ENCODE data around the gene TMEM51.

The TMEM51 gene

DNA sequence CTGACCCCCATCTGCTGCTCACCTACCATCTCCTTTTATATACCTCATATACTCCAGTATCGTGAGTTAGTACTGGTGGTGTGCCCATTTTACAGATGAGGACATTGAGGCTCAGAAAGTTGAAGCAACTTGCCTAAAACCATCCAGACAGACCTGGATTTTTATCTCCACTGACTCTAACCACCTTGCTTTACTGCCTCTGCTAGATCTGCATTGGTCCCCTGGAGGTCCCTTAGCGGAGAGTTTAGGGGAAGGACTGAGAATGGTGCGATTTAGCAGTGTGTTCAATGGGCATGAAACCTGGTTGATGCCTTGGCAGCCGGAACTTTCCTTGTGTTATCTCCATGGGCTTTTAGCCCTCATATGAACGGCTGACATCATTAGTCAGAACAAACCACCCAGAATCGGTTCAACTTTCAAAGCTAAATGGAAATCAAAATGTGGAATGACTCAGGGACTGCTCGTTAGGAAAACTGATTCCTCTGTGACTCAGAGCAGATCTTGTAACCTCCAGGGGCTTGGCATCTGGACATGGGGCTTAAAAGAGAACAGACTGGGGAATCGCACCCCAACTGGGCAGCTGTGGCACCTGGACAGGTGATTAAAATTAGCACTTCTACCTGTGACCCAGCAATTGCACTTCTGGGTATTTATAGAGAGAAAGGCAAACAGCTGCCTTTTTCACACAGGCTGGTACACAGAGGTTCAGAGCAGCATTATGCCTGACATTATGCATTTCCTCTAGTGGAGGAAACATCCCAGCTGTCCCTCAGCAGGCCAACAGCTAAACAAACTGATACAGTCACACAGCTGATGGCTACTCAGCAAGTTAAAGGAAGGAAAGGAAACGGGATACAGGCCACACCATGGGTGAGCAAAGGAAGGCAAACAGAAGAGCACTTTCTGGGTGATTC, 25.3 kb downstream of the TMEM51 start:
- DNase-seq, result no peak

DNA sequence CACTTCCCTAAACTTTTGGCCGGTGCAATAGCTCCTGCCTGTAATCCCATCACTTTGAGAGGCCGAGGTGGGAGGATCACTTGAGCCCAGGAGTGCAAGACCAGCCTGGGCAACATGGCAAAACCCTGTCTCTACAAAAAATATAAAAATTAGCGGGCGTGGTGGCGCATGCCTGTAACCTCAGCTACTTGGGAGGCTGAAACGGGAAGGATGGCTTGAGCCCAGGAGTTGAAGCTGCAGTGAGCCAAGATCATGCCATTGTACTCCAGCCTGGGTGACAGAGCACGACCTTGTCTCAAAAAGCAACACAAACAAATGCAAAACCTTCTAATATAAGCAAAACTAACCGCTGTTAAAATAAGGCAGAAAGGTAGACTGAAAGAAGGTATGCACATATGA, 25.9 kb downstream of the TMEM51 start:
- no peak for DNase-seq

DNA sequence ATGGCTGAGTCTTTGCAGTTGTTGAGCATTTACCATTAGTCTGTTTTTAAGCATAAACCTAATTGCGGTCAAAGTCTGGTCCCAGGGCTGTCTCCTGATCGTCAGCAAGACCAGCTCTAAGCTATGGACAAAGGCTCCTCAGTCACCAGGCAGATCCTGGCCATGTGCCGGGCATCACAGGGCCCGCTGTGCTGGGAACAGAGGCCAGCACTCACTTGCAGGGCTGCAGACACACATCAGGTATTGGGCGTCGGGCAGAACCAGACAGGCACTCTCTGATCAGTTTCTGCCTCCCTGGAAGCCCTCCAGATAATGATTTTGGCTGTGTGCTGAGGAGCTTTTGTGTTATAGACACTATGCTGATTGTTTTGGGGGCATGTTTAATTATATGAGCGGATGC, 26.6 kb downstream of the TMEM51 start:
- no peak for DNase-seq

DNA sequence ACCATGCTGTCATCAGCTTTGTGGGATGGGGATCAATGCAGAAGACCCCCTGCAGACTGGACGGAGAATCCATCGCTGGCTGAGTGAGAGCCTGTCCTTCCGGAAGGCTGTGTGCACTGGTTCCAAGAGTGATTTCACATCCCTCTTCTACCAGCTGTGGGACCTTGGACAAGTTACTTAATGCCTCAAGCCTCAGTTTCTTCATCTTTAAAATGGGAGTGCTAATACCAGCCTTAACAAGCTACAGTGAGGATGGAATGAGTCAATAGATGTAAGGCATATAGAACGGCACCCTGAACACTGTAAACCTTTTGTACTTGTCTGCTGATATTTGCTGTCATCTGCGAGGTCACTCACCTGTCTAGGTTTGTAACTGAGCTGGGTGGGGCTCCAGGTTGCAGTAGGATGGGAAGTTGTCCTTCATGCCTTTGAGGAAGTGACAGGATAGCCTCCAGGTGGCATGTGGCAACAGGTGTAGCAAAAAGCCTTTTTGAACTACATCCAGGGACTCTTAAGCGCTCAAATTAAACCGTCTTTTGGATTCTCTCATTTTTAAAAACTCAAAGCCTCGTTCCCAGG, 27.5 kb downstream of the TMEM51 start:
- DNase-seq, result no peak

DNA sequence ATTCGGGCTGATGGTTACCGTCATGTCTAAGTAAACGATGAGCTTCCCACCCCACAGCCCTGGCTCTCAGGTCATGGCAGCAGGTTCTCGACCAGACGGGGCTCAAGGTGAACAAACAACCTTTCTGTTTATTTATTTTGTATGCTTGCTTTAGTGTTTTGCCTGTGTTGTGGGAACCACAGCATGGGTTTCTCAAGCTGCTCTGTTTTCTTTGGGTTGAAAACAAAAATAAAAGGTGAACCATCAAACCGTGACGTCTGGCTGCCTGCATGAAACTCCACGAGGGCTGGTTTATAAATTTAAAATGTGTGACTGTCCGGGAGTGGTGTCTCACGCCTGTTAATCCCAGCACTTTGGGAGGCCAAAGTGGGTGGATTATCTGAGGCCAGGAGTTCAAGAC, 28.0 kb downstream of the TMEM51 start:
- no peak for DNase-seq

DNA sequence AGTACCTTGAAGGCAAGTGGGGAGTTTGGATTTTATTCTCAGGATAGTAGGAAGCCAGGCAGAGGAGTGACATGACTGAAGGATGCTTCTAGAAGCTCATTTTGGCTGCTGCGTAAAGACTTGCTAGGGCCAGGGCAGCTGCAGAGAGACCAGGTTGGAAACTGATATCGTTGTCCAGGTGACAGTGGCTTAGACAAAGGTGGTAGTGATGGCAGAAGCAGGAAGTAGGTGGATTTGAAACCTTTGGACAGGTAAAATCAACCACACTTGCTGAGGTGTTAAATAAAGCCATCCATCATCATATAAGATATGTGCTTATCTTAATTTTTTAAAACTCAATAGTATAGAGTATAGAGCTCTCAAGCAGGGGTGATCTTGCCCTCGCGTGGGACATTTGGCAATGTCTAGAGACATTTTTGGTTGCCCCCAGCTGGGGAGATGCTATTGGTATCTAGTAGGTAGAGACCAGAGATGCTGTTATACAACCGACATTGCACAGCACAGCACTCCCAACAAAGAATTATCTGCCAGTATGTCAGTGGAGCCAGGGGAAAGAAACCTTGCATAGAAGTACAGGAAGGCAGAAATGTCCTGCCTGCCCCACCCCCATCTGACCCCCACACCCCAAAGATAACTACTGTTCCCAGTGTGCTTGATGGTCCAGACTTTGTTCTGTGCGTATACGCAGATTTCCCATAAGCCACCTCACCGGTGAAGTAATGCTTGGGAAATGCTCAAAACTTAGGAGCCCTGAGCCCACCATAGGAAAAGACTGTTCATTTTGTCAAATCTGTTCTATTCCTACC, 31.1 kb downstream of the TMEM51 start:
- no peak for DNase-seq

DNA sequence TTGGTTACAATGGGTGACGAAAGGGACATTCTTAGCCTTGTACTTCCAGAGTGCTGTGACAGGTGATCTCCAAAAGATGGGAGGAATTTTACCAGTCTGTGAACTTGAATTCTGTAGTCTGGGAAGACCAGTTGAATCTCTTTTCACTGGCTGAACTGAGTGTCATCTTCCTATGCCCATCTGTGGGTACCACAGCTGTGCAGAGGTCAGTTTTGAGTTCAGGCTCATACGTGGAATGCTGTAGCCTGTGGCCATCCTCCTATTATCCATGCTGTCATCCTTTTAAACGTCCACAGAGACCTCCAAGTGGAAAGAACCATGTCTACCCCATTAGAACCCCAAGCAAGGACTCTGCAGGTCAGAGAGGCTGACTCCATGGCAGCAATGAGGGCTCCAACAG, 32.1 kb downstream of the TMEM51 start:
- no peak for DNase-seq

DNA sequence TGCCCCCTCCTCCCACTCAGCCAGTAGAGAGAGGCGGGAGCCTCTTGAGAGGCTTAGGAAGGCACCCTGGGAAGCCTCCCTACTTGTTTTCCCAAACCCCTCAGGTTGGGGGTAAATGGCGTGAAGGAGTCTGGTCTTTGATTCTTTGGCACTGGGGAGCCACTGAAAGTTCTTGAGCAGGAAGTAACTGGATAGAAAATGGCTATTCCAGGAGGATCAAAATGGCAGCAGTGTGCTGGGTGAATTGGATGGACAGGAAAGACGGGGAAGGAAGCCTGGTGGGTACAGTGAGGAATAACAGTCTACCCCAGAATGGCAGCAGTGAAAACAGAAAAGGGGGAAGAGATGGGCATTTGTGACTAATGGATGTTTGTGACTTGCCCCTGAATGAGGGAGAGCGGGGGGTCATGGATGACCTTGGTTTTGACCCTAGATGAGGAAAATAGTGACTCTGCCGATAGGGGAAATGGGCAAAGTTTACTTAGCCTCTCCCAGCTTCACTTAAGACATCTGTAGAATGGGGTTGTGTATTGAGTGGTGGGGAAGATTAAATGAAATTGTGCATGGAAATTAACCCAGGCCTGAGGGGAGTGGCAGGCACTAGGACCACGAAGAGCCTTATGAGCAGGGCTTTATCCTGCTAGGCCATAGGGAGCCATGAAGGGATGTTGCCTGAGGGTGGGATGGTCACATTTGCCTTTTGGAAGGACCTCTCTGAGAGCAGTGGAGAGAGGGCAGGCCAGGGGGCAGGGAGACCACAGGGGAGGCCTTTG, 32.7 kb downstream of the TMEM51 start:
- DNase-seq, result no peak

DNA sequence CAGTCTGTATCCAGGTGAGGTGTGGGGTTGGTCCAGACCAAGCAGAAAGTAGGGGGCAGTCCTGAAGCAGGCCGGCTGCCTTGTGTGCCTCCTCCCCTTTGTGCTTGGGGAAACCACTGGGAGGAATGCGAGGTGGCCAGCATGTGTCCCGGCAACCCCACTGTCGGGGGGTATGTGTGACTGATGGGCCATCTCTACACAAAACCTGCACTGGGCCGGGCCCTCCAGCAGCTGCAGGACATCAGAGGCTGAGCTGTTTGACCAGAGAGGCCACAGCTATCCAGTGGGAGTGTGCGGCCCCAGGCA, 33.3 kb downstream of the TMEM51 start:
- DNase-seq, result no peak

DNA sequence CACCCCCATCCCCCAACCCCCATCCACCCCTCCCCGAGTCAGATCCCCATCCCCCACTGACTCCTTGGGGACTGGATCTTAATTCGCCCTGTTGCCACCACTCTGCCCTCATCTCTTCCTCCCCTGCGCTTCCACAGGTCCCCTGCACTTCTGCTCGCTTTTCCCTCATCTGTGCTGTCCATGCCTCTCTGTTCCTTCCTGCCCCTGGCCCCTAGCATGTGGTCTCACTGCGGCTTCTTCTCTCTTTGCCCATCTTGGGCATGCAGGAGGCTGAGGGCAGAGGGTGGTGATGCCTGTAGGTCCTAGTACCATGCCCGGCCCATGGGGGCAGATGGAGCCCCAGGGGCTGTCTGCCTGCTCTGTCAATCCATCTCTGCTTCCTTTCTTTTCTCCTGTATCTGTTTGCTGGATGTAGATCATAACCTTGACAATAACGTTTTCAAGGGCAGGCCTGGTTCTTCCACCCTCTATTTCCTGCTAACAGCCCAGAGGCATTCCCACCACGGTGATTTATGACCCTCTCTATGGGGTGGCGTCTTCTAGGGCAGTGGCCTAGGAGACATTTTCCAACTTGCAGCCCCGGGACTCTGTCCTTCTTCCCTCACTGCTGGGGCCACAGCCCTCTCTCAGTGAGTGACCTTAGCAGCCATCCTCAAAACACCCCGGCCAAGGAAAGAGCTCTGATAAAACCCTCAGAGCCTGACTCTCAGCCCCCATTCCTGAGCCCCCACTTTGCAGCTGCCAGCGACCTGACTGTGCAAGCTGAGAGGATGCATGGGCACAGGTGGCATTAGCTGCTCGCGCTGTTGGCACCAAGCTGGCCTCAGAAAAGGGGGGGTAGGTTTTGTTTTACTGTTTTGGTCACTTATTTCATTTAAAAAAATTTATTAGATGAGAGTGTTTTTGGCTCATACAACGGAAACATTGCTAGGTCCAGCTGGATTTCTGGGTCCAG, 33.9 kb downstream of the TMEM51 start:
- DNase-seq, result no peak

DNA sequence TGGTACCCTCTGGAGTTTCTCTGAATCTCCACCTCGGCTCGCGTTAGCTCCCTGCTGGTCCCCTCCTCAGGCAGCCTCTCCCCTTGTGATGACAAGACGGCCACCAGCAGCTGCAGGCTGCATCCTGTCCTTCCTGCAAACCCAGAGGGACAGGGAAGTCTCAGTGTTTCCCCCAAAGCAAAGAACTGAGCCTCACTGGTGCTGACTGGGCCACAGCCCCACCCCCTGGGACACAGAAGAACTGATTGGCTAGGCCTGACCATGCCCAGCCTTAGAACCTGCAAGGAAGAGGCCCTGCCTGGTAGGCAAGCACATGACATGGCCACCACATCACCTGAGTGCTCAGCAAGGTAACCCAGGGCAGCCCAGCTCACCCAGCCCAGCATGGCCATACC, 34.6 kb downstream of the TMEM51 start:
- DNase-seq, result no peak

DNA sequence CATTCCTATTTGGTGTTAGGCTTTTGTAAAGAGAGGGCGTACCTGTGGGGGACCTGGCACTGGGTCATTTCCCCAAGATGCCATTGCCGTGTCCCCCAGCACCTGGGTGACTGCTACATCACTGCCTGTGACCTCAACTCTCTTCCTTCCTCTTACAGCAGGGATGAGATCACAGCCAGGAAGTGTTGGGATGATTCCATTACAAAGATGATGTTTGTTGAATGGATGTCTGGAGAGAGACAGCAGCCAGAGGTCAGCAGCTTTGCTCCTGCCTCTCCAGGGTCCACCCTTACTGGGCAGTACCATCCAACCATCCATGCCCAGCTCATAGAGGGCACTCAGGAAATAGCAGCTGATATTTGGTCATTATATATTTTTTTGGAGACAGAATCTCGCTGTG, 35.1 kb downstream of the TMEM51 start:
- no peak for DNase-seq

DNA sequence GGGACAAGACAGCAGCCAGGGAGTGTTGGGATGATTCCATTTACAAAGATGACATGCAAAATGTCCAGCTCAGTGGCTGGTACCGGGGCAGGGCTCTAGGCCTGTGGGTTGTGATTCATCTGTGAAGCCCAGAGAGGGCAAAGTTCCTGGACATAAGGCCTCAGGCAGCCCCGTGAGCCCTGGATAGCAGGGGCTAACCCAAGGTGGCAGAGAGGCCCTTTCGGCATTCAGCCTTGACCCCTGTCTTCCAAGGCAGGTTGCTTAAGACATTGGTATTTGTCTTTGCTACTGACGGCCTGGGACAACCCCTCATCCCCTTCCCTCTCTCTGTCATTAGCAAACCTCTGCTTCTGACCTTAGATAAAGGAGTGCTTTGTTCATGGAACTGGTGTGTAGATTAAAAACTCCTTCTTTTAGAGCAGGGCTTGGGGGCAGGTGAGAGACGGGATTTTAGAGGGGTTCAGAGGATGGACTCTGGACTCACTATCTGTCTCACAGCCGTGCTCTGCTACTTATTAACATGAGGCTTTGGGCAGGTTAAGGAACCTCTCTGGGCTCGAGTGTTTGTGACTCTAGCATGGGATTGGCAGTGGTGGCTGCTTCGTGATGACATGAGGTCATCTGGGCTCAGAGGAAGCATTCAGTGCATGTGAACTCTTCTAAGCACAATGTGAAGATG, 36.3 kb downstream of the TMEM51 start:
- DNase-seq, result no peak

DNA sequence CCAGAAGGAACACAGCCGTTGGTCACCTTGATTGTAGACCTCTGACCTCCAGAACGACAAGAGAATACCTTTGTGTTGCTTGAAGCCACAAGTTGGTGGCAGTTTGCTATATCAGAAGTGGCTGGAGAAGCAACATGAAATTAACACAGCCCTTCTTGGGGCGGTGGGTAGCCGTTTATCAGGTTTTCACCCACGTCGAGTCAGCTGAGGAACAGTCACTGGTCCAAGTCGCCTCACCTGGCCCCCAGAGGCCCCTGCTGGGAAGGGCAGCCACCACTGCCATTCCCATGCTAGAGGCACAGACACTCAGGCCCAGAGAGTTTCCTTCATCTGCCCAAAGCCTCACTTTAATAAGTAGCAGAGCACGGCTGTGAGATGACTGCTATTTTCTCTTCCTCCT, 37.7 kb downstream of the TMEM51 start:
- DNase-seq, result no peak

DNA sequence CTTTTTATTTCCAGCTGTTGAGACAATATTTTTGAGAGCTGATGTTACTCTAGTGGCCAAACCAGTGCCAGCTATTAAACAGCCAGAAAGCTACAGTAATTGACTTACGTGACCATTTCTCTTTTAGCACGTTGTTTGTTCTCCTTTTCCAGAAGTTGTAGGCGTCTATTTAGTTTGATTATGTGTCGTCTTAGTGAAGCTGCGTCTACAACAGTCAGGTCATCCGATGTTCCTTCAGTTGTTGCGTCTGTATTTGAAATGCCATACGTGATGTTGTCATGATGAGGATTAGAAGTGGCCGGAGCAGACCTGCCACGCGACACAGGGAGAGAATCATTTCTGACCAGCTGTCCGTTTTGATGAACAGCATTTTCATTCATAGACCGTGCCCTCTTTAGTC, 38.2 kb downstream of the TMEM51 start:
- DNase-seq, result no peak

DNA sequence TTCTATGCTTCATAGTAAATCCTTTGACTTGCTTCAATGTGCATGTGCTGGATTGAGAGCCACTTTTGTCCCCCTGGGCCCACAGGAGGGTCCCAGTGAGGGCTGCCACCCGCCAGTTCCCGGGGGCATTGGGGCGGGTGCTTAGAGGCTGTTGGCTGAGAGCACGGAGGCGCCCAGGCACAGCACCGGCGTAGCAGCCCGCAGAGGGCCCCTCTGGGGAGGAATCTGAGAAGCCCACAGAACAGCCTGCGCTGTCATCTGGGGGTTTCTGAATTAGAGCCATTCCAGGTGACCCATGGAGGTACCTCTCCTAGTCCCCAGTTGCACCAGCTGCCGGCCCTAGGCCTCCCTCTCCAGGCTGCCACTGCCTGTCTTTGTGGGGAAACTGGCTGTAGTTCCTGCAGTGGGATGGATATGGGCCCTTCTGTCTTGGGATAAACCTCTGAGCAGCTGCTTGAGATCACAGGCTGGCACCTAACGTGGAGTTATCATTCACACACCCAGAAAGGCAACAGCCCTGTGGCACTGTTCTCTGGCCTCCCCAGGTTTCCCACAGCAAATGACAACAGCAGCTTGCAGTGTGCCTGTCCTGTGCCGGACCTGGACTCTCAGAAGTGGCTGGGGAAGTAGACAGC, 39.5 kb downstream of the TMEM51 start:
- DNase-seq, result no peak

DNA sequence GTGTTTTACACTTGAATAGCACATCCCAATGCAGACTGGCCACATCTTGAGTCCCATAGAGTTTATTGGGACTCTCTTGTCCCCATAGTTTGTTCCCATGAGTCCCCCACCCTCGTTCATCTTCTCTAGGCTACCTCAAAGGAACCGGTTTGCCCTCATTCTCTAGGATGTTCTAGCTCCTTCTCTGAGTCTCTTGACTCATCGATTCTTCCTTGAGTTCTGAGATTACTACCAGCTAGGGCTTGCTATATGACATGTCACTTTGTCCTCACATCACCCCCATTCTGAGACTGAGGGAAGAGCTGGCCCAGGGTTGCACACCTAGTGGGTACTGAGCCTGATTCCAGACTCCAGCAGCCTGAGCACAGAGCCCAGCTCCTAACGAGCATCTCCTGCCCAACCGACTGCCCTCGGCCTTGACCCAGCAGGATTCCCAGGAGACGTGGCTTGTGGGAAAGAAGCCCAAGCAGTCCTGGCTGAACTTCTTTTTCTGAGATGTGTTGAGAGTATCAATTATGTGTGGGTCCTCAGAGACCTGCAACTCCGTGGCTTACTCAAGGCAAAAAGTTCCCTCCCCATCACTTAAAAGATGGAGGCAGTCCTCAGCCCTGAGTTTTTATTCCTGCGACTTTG, 42.0 kb downstream of the TMEM51 start:
- no peak for DNase-seq

DNA sequence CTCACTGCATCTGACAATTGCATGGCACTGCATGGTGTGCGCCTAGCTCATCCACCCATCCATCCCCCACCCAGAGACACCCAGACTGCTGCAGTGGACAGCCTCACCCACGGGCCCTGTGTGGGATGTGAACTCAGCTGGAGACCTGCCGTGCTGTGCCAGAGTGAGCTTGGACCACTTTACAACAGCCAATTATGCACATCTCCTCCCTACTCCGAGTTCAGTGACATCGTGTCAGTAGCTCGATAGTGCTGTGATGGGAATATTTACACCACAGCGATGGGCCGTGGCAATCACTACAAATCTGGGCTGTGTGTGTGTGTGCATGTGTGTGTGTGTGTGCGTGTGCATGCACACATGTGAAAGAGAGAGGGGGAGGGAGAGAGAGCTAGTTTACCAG, 42.5 kb downstream of the TMEM51 start:
- no peak for DNase-seq

DNA sequence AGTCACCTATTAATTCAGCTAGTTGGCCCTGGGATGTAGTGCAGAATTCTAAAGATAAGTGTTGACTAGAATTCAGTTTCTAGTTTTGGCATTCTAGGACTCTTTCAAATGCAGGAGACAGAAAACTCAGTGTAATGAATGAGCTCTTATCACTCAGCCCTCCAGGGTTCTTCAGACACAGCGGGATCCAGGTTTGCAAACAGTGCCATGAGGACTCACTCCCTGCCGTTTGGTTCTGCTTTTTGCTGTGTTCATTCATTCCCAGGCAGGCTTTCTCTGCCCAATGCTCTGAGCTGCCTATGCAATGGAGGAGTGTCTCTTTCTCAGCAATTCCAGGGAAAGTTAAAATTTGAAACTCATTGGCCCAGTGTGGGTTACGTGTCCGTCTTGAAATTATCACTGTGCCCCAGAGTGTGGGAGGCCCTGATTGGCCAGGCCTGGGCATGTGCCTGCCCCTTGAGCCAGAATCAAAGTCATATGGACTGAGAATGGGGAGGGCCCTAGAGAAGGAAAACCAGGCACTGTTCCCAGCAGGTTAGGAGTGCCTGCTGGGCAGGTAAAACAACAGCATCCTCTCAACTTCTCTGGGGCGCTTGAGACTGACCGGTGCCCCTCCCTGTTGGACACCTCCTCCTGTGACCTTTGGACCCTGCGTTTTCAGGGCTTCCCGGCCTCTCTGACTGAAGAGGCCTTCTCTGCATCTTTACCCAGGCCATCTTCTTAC, 43.4 kb downstream of the TMEM51 start:
- DNase-seq, result no peak
